Thyroid gland (tissue), 4 donors: ENCODE measurements around the gene BTNL3. TPM values are rescaled to one million over a fixed set of nuclear protein-coding genes. Genes with fewer than 3 reads are reported as not detected.
A peak's percentile ranks its signal among the peaks of the same experiment; 100 is the strongest.
"Not testable (repeated sequence)": the region's sequence is repeated elsewhere in the genome, so short reads cannot be mapped to it uniquely, and the experiment has no call there.

Experiments
- DNase-seq, 2 donors: peaks; one replicate each; pipeline ENCODE4 v3.0.0-alpha.2; 2019
- H3K27ac ChIP-seq, 3 donors: fragments of 200-600 bp; sonication (generic); 1 replicate in 2 of 3; 2 replicates in 1 of 3; pipeline ENCODE4 v1.5.1; 2016 to 2019; ENCODE audit warnings: mild to moderate bottlenecking in 1 of 3, moderate library complexity in 1 of 3
- H3K27me3 ChIP-seq: fragments of 200-600 bp; sonication (generic); one replicate; pipeline ENCODE4 v1.5.1; 2019
- H3K36me3 ChIP-seq, 2 donors: fragments of 200-600 bp; sonication (generic); one replicate each; pipeline ENCODE4 v1.5.1; 2016 to 2019
- H3K4me1 ChIP-seq, 2 donors: fragments of 200-600 bp; sonication (generic); one replicate each; pipeline ENCODE4 v1.5.1; 2017 to 2019
- H3K4me3 ChIP-seq, 3 donors: fragments of 200-600 bp; sonication (generic); replicated peaks in 1 of 3; 1 replicate in 2 of 3; 2 replicates in 1 of 3; pipeline ENCODE4 v1.5.1; 2016; ENCODE audit warnings: mild to moderate bottlenecking in 1 of 3
- H3K9me3 ChIP-seq: fragments of 200-600 bp; sonication (generic); one replicate; pipeline ENCODE4 v1.5.1; 2017
- CTCF ChIP-seq, 6 experiments: fragments of 200-600 bp in 3 of 6; fragments of 450-650 bp in 3 of 6; sonication (generic) in 3 of 6; IDR thresholded peaks; one replicate each; pipeline ENCODE4 v1.5.1; 2016 to 2019; ENCODE audit warnings: antibody characterized with exemption in 6 of 6, mild to moderate bottlenecking in 2 of 6, inconsistent platforms in 1 of 6, moderate library complexity in 1 of 6
- POLR2A ChIP-seq, 2 donors: fragments of 450-650 bp; IDR thresholded peaks; one replicate each; pipeline ENCODE4 v1.6.1; 2017; ENCODE audit warnings: antibody characterized with exemption in 2 of 2, mild to moderate bottlenecking in 2 of 2, moderate library complexity in 1 of 2
- WGBS, 2 donors: methylation state at CpG; one replicate each; pipeline ENCODE4 v1.1.5; 2017; 5-methylcytosine and 5-hydroxymethylcytosine counted together
- intact Hi-C: fragments of 100-400 bp; cut with DNase I; formaldehyde crosslinking; loops from one replicate; pipeline ENCODE4 v1.15.1; 2023
- total RNA-seq, 4 donors: library from RNA; depleted of rRNA; stranded (reverse); fragments of >200 nt; gene quantifications; one replicate each; pipeline ENCODE4 v1.2.3, GENCODE V29; 2016

Gene BTNL3
- total RNA-seq, 4 donors from 2014 or later: 0.50 TPM; not detected in 3

GRCh38 chr5:181045316-181045715 lies 56.7 kb downstream of the BTNL3 start:
- H3K4me3 ChIP-seq: no peak overlapping the region
- TF ChIP-seq CTCF (IDR thresholded peaks at IDR 0.05): no peak
- TF ChIP-seq POLR2A (IDR thresholded peaks at IDR 0.05): no peak
- no peak for DNase-seq
- peak overlapping the region in 2 of 3 donors; percentile 36 to 50 for H3K27ac ChIP-seq
- WGBS, 2 donors: 54 to 57% methylated on average over 9 to 10 of the region's 10 CpGs
- H3K36me3 ChIP-seq: no peaks in the 10 kb centered on the region
- H3K27me3 ChIP-seq: no peaks in the 10 kb centered on the region
- H3K9me3 ChIP-seq: no peaks in the 10 kb centered on the region
- intact Hi-C loops: no loop called here
- peaks cover 0 to 4% of the 10 kb centered on the region in 2 donors for H3K4me1 ChIP-seq

DNA sequence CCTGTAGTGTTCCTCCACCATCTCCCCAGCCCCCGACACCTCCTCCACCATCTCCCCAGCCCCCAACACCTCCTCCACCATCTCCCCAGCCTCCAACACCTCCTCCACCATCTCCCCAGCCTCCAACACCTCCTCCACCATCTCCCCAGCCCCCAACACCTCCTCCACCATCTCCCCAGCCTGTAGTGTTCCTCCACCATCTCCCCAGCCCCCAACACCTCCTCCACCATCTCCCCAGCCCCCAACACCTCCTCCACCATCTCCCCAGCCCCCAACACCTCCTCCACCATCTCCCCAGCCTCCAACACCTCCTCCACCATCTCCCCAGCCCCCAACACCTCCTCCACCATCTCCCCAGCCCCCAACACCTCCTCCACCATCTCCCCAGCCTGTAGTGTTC lies 57.2 kb downstream of the BTNL3 start:
- H3K4me1 ChIP-seq, H3K36me3 ChIP-seq, H3K9me3 ChIP-seq, H3K4me3 ChIP-seq, intact Hi-C loops, H3K27ac ChIP-seq, H3K27me3 ChIP-seq, DNase-seq: not testable (repeated sequence)
- 71 to 73% methylated on average over 1 of the region's 1 CpG for WGBS, 2 donors

DNA sequence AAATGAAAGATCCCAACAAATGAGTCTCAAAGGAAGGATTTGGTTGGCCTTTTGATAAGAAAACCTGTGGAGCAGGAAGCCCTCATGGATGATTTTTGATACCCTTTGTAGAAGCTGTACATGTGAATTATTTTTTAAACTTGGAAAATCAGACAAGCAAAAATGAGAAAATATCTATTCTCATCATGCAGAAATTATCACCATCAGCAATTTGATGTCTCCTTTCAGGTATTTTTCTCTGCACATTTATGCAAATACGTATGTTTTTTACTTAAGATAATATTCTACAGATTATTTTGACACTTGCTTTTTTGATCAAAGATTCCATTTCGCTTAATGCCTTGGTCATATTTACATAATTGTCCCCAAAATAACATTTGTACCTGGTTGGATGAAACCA lies 58.6 kb downstream of the BTNL3 start:
- TF ChIP-seq POLR2A (IDR thresholded peaks at IDR 0.05) (no peak), CTCF (IDR thresholded peaks at IDR 0.05) (no peak)
- no peaks in the 10 kb centered on the region for H3K9me3 ChIP-seq
- WGBS, 2 donors: 87% methylated on average over 2 of the region's 2 CpGs
- peaks cover 2 to 4% of the 10 kb centered on the region in 2 donors for H3K4me1 ChIP-seq
- H3K27me3 ChIP-seq: no peaks in the 10 kb centered on the region
- H3K4me3 ChIP-seq: no peak overlapping the region
- no peak for DNase-seq
- no peak overlapping the region for H3K27ac ChIP-seq
- intact Hi-C loops: no loop called here
- no peaks in the 10 kb centered on the region for H3K36me3 ChIP-seq

- Histone ChIP-seq H3K4me3 (no peak overlapping the region), H3K27me3 (no peaks in the 10 kb centered on the region), H3K36me3 (no peaks in the 10 kb centered on the region), H3K4me1 (peaks cover 5 to 8% of the 10 kb centered on the region in 2 donors), H3K9me3 (no peaks in the 10 kb centered on the region), H3K27ac (no peak overlapping the region)
- intact Hi-C loops: no loop called here
- no peak for DNase-seq
- WGBS, 2 donors: 90 to 95% methylated on average over 13 to 15 of the region's 15 CpGs
- no peak for TF ChIP-seq POLR2A (IDR thresholded peaks at IDR 0.05)
- no peak for TF ChIP-seq CTCF (IDR thresholded peaks at IDR 0.05)
Measured at GRCh38 chr5:181047921-181048320, 59.3 kb downstream of the BTNL3 start.

- H3K36me3 ChIP-seq: no peaks in the 10 kb centered on the region
- intact Hi-C loops: no loop called here
- peaks cover 9 to 16% of the 10 kb centered on the region in 2 donors for H3K4me1 ChIP-seq
- H3K27me3 ChIP-seq: no peaks in the 10 kb centered on the region
- no peak overlapping the region for H3K27ac ChIP-seq
- WGBS, 2 donors: 84 to 93% methylated on average over 3 to 5 of the region's 5 CpGs
- no peaks in the 10 kb centered on the region for H3K9me3 ChIP-seq
- H3K4me3 ChIP-seq: no peak overlapping the region
- DNase-seq: no peak
- TF ChIP-seq CTCF (IDR thresholded peaks at IDR 0.05): no peak
- no peak for TF ChIP-seq POLR2A (IDR thresholded peaks at IDR 0.05)
Measured at GRCh38 chr5:181050016-181050415, 61.4 kb downstream of the BTNL3 start.
